Astrocyte of the cerebellum (primary cell): ENCODE measurements around the gene SPPL2A.

Experiments
- DNase-seq: peaks from one replicate; pipeline ENCODE4 v3.0.0-alpha.2; 2011; ENCODE audit warnings: low read depth
- H3K4me3 ChIP-seq: 2 replicates; pipeline ENCODE4 v1.5.1; 2011; ENCODE audit warnings: mild to moderate bottlenecking, low read depth, low read length, moderate library complexity
- CTCF ChIP-seq: IDR thresholded peaks from 2 replicates; pipeline ENCODE4 v1.5.1; 2012; ENCODE audit warnings: low read length, low read depth, moderate library complexity, mild to moderate bottlenecking; ENCODE audit errors: missing control alignments
- in situ Hi-C: cut with HindIII; loops from 2 replicates; pipeline ENCODE4 v1.10.0; 2017; ENCODE audit warnings: low sequenced_read_pairs

Gene SPPL2A

GRCh38 chr15:50790778-50791453 is 25.4 kb upstream of the SPPL2A start:
- DNase-seq, result no peak
- H3K4me3 ChIP-seq, result no peak overlapping the region
- in situ Hi-C loops, result no loop called here
- no peak for TF ChIP-seq CTCF

- no peak for DNase-seq
- TF ChIP-seq CTCF, result no peak
- in situ Hi-C loops, result no loop called here
- H3K4me3 ChIP-seq, result no peak overlapping the region
Measured at GRCh38 chr15:50786871-50787270, 21.4 kb upstream of the SPPL2A start.

GRCh38 chr15:50786438-50786837 is 20.9 kb upstream of the SPPL2A start:
- in situ Hi-C loops, result no loop called here

GRCh38 chr15:50783895-50784294 is 18.4 kb upstream of the SPPL2A start:
- no peak for TF ChIP-seq CTCF
- in situ Hi-C loops, result no loop called here
- H3K4me3 ChIP-seq, result no peak overlapping the region
- no peak for DNase-seq

More at GRCh38 chr15:50786438-50786837, 20.9 kb upstream of the SPPL2A start:
- no peak overlapping the region for H3K4me3 ChIP-seq
- no peak for TF ChIP-seq CTCF
- no peak for DNase-seq

- no peak for TF ChIP-seq CTCF
- DNase-seq, result no peak
- in situ Hi-C loops, result no loop called here
- no peak overlapping the region for H3K4me3 ChIP-seq
Measured at GRCh38 chr15:50783411-50783810, 17.9 kb upstream of the SPPL2A start.

- no peak for DNase-seq
- no peak for TF ChIP-seq CTCF
- in situ Hi-C loops, result no loop called here
- H3K4me3 ChIP-seq, result no peak overlapping the region
Measured at GRCh38 chr15:50778086-50778485, 12.6 kb upstream of the SPPL2A start.
